ENCODE data around the gene PARP16. TPM values are rescaled to one million over a fixed set of nuclear protein-coding genes. Genes with fewer than 3 reads are reported as not detected.

Gene PARP16

DNA sequence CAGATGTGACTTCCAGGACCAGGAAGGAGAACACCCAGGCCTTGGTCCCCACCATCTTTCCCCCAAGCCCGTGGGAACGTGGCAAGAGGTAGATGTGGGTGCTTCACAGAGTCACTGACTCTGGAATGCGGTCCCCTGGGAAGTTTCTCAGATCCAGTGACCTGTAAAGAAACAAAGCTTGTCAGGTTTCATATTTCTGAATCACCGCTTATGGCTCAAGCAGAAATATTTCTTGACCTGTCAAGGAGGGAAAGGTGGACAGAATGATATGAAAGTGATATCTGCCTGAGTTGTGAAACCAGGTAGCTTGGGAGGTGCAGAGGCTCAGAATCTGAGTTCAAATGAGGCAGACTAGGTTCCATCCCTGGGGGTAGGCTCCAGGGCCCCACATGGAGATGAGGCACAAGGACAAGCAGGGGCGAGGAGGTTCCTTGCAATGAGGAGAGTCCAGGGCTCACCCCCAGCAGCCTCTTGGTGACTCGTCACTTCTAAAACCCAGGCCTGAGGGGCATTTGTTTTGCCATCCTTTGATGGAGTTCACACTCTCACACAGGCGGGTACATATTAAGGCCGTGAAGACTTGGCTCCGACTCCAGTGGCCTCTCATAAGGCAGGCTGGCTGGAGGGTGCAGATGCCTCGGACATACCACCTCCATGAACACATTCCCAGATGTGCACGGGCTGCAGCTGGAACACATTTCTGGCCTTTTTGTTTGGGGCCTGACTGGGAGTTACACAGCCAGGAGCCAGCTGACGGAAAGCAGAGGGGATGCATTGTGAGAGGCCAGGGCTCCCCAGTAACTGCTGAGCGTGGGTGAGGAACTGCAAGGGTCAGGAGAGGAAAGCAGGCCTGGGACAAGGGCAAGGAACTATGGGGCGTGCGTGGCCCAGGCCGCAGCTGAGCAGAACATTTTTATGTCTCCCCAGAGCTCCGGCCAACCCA lies 76.7 kb downstream of the PARP16 start:
- Histone ChIP-seq H4K8ac (ENCODE audit: low read depth, low read length) (no peak overlapping the region), H3K23ac (ENCODE audit: low read length) (no peak overlapping the region), H3K79me2 (ENCODE audit: control insufficient read depth, insufficient read depth, low read length) (no peaks in the 10 kb centered on the region), H3K36me3 (ENCODE audit: control insufficient read depth, insufficient read depth, low read length) (no peaks in the 10 kb centered on the region), H2AK5ac (ENCODE audit: low read length) (no peak overlapping the region), H3K4me2 (ENCODE audit: low read length) (no peak overlapping the region), H2BK120ac (ENCODE audit: low read depth, low read length) (no peak overlapping the region), H3K4me3 (ENCODE audit: low read length) (no peak overlapping the region), H4K5ac (ENCODE audit: low read length) (no peak overlapping the region), H3K4ac (ENCODE audit: low read depth, low read length) (no peak overlapping the region), H3K27ac (ENCODE audit: low read depth, low read length) (no peak overlapping the region), H3K4me1 (ENCODE audit: control insufficient read depth, low read depth, low read length) (peaks cover 11% of the 10 kb centered on the region), H3K56ac (ENCODE audit: low read length) (no peak overlapping the region), H2BK5ac (ENCODE audit: low read length) (no peak overlapping the region), H3K9ac (ENCODE audit: low read length) (no peak overlapping the region), H3K27me3 (ENCODE audit: insufficient read depth, low read length, poor library complexity) (no peaks in the 10 kb centered on the region), H2BK15ac (replicated peaks; ENCODE audit: low read depth) (no peak overlapping the region), H3K18ac (ENCODE audit: low read length) (no peak overlapping the region), H3K79me1 (ENCODE audit: low read length) (no peaks in the 10 kb centered on the region)
- WGBS (ENCODE audit: extremely low coverage, insufficient coverage, low lambda C conversion rate) = no CpG with 5 or more reads among the region's 17 CpGs
- DNase-seq = no peak

DNA sequence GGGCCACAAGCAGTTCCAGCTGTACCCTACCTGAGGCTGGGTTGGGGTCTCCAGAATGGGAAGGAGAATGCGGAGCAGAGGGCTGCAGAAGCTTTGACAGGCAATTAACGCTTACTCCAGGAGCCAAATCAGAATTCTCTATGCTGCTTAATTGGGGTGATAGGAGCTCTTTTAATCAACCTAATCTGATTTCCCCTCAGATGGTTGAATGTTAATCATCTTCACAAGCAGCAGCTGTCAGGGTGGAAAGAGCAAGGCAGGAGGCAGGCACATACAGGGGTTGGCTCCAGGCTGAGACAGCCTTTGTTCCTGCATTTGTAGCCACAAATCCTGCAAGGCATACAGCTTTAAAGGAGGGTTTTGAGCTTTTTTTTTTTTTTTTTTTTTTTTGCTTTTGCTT lies 78.0 kb downstream of the PARP16 start:
- no peak overlapping the region for H3K4me2 ChIP-seq (ENCODE audit: low read length)
- H2BK15ac ChIP-seq (replicated peaks; ENCODE audit: low read depth) = no peak overlapping the region
- no peak overlapping the region for H3K4ac ChIP-seq (ENCODE audit: low read depth, low read length)
- peak; percentile 75 for DNase-seq
- no peak overlapping the region for H3K9ac ChIP-seq (ENCODE audit: low read length)
- H3K4me3 ChIP-seq (ENCODE audit: low read length) = no peak overlapping the region
- H4K8ac ChIP-seq (ENCODE audit: low read depth, low read length) = no peak overlapping the region
- H3K23ac ChIP-seq (ENCODE audit: low read length) = no peak overlapping the region
- H3K4me1 ChIP-seq (ENCODE audit: control insufficient read depth, low read depth, low read length) = peaks cover 11% of the 10 kb centered on the region
- no peak overlapping the region for H2BK120ac ChIP-seq (ENCODE audit: low read depth, low read length)
- no peak overlapping the region for H3K27ac ChIP-seq (ENCODE audit: low read depth, low read length)
- H3K79me1 ChIP-seq (ENCODE audit: low read length) = no peaks in the 10 kb centered on the region
- H3K27me3 ChIP-seq (ENCODE audit: insufficient read depth, low read length, poor library complexity) = no peaks in the 10 kb centered on the region
- no peaks in the 10 kb centered on the region for H3K36me3 ChIP-seq (ENCODE audit: control insufficient read depth, insufficient read depth, low read length)
- H2AK5ac ChIP-seq (ENCODE audit: low read length) = no peak overlapping the region
- H2BK5ac ChIP-seq (ENCODE audit: low read length) = no peak overlapping the region
- no peak overlapping the region for H3K18ac ChIP-seq (ENCODE audit: low read length)
- WGBS (ENCODE audit: extremely low coverage, insufficient coverage, low lambda C conversion rate) = no CpG with 5 or more reads among the region's 2 CpGs
- H4K5ac ChIP-seq (ENCODE audit: low read length) = no peak overlapping the region
- no peak overlapping the region for H3K56ac ChIP-seq (ENCODE audit: low read length)
- no peaks in the 10 kb centered on the region for H3K79me2 ChIP-seq (ENCODE audit: control insufficient read depth, insufficient read depth, low read length)

Small RNA genes within 50 kb of the gene (small RNA-seq; reads per million reads assigned to genes)
- gene AC068213.1 (ENCODE audit: insufficient read depth) (not detected), gene RNU5A-1 (ENCODE audit: insufficient read depth) (753 reads per million, percentile 98 among the genes with 10 or more reads in this experiment), gene RNU5B-1 (ENCODE audit: insufficient read depth) (79.2 reads per million, percentile 95 among the genes with 10 or more reads in this experiment), gene RNU6-686P (ENCODE audit: insufficient read depth) (not detected), gene SNORA24B (ENCODE audit: insufficient read depth) (0.54 reads per million)

Data from mesendoderm (in vitro differentiated cells).